Suppressor macrophage treated with lipopolysaccharide for 1 hour (primary cell): Measurements from ENCODE around the gene WDR81.
A peak's percentile ranks its signal among the peaks of the same experiment; 100 is the strongest.
"Not testable (repeated sequence)": the region's sequence is repeated elsewhere in the genome, so short reads cannot be mapped to it uniquely, and the experiment has no call there.

ENCODE experiments used
- DNase-seq, 3 donors: peaks; one replicate each; pipeline ENCODE4 v3.0.0-alpha.2; 2020 to 2022

The WDR81 gene

GRCh38 chr17:1732241-1732832 lies 7.8 kb downstream of the WDR81 start:
- DNase-seq, result no peak

DNA sequence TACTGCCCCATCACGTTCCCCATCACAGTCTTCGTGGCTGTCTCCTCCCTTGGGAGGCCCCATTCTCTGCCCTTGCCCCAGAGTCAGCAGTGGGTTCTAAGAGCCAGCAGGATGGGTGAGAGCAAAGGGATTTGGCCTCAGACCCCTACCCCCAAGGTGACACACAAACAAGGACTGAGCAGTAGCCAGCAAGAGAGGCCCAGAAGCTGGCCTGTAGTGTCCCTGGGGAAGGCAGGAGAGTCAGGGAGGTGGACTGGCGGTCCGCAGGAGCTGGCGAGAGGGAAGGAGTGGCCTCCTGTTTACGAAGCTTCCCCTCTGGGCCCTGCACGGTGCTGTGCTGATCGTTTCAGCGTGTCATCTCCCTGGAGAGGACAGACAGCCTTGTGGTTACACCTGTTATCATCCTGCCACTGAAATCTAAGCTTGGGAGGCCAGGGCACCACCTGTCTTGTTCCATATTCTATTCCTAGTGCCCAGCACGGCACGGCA lies 8.4 kb downstream of the WDR81 start:
- DNase-seq, result no peak

- DNase-seq, result no peak
These were observed 9.3 kb downstream of the WDR81 start for GRCh38 chr17:1733759-1734158.

- no peak for DNase-seq
These were observed 10.9 kb downstream of the WDR81 start for GRCh38 chr17:1735418-1735817.

GRCh38 chr17:1735834-1736347 lies 11.4 kb downstream of the WDR81 start:
- DNase-seq, result no peak

GRCh38 chr17:1736348-1737281 lies 12.1 kb downstream of the WDR81 start:
- DNase-seq, result peak; percentile 96 to 97 (median 96)

DNA sequence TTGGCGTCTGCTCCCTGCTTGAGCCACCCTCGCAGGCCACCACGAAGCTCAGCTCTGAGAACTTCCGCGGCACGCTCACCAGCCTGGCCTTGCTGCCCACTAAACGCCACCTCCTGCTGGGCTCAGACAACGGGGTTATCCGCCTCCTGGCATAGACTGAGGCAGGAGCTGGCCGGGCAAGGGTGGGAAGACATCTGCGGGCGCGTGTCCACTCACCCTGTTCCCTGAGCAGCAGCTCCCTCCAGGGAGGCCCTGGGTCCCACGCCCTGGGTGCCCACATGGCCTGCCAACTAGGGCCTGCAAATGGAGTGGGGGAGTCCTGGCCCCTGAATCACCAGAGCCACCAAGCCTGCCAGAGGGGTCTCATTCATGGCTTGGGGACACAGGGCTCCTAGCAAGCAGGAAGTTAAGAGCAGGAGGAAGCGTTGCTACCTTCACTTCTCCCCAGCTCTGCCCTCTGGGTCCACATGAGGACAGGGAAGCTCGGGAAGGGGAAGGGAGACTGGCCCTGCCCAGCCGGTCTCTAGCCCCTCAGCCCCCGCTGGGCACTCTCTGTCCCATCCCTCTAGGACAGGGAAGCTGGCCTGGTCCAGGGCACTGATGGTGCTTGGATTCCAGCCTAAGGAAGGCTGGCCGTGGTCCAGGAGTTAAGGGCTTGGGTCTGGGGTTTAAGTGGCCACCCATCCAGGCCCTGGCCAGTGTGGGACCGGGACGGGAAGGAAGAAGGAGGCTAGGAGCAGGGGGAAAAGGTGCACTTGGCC lies 13.2 kb downstream of the WDR81 start:
- DNase-seq, result peak in 1 of 3 donors; percentile 25

- DNase-seq, result not testable (repeated sequence)
These were observed 17.4 kb downstream of the WDR81 start for GRCh38 chr17:1741899-1742298.

DNA sequence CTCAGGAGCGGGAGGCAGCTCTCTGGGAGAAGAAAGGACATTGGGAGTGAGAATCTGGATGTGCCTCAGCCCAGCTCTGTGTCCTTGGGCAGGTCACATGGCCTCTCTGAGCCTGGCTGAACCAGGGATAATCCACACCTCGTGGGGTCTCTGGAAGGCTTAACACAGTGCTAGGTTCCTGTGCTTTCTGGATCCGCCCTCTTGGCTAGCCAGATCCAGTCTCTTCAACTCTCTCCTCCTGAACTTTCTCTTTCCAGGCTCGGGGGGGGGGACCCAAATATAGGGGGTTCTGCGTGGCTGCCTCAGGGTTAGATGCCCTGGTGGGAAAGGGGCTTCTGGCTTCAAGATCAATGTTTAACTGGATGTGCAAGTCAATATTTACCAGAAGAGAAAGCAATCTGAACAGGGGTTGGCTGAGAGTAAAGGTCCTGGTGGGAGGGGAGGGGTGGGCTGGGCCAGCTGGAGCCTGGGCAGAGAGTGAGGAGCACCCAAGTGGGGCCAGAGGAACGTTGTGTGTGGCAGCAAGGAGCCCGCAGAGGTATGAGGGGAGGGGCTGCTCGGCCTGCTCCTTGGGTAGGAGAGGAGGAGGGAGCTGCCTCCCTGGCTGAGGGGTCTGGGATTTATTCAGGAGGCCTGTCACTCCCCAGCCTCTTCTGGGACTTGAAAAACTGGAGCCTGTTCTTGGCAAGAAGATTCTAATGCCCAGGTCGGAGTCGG lies 18.0 kb downstream of the WDR81 start, which contains the start of gene SERPINF2:
TSS of gene SERPINF2 (plus strand) at position 501 of the 717 bp plus-strand sequence. CDS start 2,125 bp downstream, outside the sequence.
- no peak for DNase-seq

DNA sequence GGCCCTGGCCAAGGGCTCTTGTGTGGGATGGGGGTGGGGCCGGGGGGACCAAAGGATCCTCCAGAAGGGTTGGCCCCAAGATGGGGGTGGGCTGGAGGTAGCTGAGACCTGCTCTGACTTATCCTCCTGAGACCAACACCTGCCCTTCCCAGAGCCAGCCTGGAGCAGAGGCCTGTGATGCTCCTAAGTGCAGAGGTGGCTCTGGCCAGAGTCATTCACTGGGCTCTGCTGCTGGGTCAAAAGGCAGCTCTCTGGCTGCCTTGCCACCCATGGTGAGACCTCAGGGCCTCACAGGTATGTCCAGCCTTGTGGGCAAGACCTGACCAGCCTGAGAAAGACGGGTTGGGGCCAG lies 18.6 kb downstream of the WDR81 start:
- no peak for DNase-seq

- no peak for DNase-seq
These were observed 20.3 kb downstream of the WDR81 start for GRCh38 chr17:1744551-1745512.

- no peak for DNase-seq
These were observed 21.1 kb downstream of the WDR81 start for GRCh38 chr17:1745513-1746020.

- DNase-seq, result no peak
These were observed 22.6 kb downstream of the WDR81 start for GRCh38 chr17:1746975-1747543.

DNA sequence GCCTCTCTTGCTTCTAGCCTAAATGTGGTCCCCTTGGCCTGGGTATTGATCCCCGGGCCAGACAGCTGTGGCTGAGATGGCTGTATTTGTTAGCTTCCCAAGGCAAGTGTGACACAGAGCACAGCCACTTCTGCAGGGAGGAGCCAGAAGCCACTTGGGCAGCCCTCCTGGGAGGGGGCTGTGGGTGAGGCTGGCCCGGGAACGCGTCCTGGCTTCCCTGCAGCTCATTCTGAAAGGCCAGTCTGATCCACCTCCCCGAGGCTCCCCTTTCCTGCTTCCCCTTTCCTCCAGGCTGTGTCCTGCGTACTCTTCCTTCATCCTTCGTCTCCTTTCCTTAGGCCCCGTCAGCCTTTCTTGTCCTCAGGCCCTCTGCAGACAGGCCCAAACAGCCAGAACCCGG lies 26.1 kb downstream of the WDR81 start:
- DNase-seq, result peak in 1 of 3 donors; percentile 38

GRCh38 chr17:1752425-1753262 lies 28.1 kb downstream of the WDR81 start:
- peak; percentile 64 to 80 (median 71) for DNase-seq

DNA sequence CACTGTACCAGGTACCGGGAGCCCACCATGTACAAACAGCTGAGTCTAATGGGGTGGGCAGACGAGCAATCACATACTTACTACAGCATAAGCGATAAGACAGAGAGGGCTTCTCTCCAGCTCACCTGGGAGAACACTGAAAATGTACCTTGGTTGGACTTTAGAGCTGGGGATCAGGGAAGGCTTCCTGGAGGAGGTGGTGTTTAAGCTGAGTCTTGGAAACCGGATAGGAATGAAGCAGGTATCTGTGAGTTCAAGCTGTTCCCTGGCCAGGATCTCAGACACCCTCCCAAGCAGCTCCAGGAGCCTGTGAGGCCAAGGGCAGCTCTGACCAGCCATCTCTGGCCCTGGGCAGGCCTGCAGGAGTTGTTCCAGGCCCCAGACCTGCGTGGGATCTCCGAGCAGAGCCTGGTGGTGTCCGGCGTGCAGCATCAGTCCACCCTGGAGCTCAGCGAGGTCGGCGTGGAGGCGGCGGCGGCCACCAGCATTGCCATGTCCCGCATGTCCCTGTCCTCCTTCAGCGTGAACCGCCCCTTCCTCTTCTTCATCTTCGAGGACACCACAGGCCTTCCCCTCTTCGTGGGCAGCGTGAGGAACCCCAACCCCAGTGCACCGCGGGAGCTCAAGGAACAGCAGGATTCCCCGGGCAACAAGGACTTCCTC lies 29.4 kb downstream of the WDR81 start:
- DNase-seq, result peak; percentile 51 to 79 (median 61)

DNA sequence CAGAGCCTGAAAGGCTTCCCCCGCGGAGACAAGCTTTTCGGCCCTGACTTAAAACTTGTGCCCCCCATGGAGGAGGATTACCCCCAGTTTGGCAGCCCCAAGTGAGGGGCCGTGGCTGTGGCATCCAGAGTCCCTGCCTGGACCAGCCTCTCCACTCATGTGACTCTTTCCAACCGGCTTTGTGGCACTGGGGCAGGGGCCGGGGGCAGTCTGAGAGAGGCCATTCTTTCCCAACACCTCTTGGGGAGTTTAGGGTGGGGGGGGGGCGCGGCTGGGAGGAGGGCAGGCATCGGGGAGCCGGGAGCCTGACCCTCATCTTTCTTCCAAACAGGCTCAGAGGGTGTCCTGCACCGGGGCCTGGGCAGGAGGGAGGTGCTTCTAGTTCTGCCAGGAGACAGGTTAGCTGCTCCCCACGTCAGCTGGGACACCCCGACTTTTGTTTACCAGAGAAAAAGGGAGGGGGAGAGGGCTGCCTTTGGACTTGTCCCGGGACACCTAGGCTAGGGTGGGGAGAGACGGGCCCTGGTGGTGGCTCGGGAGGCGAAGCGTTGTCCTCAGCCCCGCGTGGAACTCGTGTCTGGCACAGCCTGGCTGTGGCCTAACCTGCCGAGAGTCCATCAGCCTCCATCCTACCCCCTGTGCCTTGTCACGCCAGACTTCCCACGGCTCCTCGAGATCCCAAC lies 30.1 kb downstream of the WDR81 start:
- no peak for DNase-seq

DNA sequence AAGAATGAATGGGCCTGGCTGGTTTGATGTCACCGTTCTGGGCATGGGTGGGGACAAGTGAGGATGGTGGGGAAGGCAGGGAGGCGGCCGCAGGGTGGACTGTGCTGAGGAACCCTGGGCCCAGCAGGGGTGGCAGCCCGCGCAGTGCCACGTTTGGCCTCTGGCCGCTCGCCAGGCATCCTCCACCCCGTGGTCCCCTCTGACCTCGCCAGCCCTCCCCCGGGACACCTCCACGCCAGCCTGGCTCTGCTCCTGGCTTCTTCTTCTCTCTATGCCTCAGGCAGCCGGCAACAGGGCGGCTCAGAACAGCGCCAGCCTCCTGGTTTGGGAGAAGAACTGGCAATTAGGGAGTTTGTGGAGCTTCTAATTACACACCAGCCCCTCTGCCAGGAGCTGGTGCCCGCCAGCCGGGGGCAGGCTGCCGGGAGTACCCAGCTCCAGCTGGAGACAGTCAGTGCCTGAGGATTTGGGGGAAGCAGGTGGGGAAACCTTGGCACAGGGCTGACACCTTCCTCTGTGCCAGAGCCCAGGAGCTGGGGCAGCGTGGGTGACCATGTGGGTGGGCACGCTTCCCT lies 30.8 kb downstream of the WDR81 start:
- no peak for DNase-seq
